ENCODE results near the gene HSPA1A. TPM values are rescaled to one million over a fixed set of nuclear protein-coding genes. Genes with fewer than 3 reads are reported as not detected.

Gene HSPA1A
- total and polyA plus RNA-seq, 9 of the 15 experiments (the other 6 are each of a cell fraction or from before 2014, with no cell fraction given): 2.2 to 273 (median 107) TPM

- TF ChIP-seq, protein P1, sequence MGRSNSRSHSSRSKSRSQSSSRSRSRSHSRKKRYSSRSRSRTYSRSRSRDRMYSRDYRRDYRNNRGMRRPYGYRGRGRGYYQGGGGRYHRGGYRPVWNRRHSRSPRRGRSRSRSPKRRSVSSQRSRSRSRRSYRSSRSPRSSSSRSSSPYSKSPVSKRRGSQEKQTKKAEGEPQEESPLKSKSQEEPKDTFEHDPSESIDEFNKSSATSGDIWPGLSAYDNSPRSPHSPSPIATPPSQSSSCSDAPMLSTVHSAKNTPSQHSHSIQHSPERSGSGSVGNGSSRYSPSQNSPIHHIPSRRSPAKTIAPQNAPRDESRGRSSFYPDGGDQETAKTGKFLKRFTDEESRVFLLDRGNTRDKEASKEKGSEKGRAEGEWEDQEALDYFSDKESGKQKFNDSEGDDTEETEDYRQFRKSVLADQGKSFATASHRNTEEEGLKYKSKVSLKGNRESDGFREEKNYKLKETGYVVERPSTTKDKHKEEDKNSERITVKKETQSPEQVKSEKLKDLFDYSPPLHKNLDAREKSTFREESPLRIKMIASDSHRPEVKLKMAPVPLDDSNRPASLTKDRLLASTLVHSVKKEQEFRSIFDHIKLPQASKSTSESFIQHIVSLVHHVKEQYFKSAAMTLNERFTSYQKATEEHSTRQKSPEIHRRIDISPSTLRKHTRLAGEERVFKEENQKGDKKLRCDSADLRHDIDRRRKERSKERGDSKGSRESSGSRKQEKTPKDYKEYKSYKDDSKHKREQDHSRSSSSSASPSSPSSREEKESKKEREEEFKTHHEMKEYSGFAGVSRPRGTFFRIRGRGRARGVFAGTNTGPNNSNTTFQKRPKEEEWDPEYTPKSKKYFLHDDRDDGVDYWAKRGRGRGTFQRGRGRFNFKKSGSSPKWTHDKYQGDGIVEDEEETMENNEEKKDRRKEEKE (IDR thresholded peaks at IDR 0.05; ENCODE audit: borderline replicate concordance in 1 of 2, control insufficient read depth in 1 of 2, low read depth in 2 of 2, low read length in 1 of 2): peak in 1 of 2 experiments; percentile 93; a peak in 3 of 4 replicates
- TF ChIP-seq, protein P2, sequence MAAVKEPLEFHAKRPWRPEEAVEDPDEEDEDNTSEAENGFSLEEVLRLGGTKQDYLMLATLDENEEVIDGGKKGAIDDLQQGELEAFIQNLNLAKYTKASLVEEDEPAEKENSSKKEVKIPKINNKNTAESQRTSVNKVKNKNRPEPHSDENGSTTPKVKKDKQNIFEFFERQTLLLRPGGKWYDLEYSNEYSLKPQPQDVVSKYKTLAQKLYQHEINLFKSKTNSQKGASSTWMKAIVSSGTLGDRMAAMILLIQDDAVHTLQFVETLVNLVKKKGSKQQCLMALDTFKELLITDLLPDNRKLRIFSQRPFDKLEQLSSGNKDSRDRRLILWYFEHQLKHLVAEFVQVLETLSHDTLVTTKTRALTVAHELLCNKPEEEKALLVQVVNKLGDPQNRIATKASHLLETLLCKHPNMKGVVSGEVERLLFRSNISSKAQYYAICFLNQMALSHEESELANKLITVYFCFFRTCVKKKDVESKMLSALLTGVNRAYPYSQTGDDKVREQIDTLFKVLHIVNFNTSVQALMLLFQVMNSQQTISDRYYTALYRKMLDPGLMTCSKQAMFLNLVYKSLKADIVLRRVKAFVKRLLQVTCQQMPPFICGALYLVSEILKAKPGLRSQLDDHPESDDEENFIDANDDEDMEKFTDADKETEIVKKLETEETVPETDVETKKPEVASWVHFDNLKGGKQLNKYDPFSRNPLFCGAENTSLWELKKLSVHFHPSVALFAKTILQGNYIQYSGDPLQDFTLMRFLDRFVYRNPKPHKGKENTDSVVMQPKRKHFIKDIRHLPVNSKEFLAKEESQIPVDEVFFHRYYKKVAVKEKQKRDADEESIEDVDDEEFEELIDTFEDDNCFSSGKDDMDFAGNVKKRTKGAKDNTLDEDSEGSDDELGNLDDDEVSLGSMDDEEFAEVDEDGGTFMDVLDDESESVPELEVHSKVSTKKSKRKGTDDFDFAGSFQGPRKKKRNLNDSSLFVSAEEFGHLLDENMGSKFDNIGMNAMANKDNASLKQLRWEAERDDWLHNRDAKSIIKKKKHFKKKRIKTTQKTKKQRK (IDR thresholded peaks at IDR 0.05; ENCODE audit: borderline replicate concordance, low read depth, low read length): peak; percentile 50; the same call in 1 of the 2 replicates
- TF ChIP-seq ZKSCAN3 (CRISPR knock-in tag; IDR thresholded peaks at IDR 0.05): no peak
- TF ChIP-seq PYGO2 (tag; IDR thresholded peaks at IDR 0.05): peak; percentile 69; the same call in 1 of the 2 replicates
- no peak for TF ChIP-seq ZNF436 (CRISPR knock-in tag; IDR thresholded peaks at IDR 0.05)
- TF ChIP-seq SIN3B (IDR thresholded peaks at IDR 0.05; ENCODE audit: low read depth): no peak
- peak; percentile 79 for TF ChIP-seq PTBP1 (IDR thresholded peaks at IDR 0.05; ENCODE audit: low read depth, low read length)
- TF ChIP-seq ATF2 (CRISPR knock-in tag; IDR thresholded peaks at IDR 0.05): peak; percentile 90
- TF ChIP-seq ZNF830 (CRISPR knock-in tag; IDR thresholded peaks at IDR 0.05): no peak
- TF ChIP-seq IRF1 (CRISPR knock-in tag; IDR thresholded peaks at IDR 0.05; ENCODE audit: borderline replicate concordance): no peak
- peak; percentile 93 for TF ChIP-seq BHLHE40 (IDR thresholded peaks at IDR 0.05; ENCODE audit: low read length)
- peak; percentile 76; the same call in 1 of the 2 replicates for TF ChIP-seq HIVEP1 (CRISPR knock-in tag; IDR thresholded peaks at IDR 0.05)
- no peak for TF ChIP-seq PHB2 (IDR thresholded peaks at IDR 0.05; ENCODE audit: low read depth)
- TF ChIP-seq POLR2B (IDR thresholded peaks at IDR 0.05; ENCODE audit: low read depth, partially characterized antibody): peak; percentile 83
- TF ChIP-seq, protein P3, sequence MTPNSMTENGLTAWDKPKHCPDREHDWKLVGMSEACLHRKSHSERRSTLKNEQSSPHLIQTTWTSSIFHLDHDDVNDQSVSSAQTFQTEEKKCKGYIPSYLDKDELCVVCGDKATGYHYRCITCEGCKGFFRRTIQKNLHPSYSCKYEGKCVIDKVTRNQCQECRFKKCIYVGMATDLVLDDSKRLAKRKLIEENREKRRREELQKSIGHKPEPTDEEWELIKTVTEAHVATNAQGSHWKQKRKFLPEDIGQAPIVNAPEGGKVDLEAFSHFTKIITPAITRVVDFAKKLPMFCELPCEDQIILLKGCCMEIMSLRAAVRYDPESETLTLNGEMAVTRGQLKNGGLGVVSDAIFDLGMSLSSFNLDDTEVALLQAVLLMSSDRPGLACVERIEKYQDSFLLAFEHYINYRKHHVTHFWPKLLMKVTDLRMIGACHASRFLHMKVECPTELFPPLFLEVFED (CRISPR knock-in tag; conservative IDR thresholded peaks at IDR 0.05): peak; percentile 63; the same call in 1 of the 2 replicates
- peak; percentile 20; the same call in 1 of the 2 replicates for TF ChIP-seq ZNF134 (CRISPR knock-in tag; conservative IDR thresholded peaks at IDR 0.05)
These were observed 38.2 kb upstream of the HSPA1A start, which contains the start of gene VWA7 (continued) for GRCh38 chr6:31776989-31777666.
